Adipose tissue (tissue), 3 donors: Measurements from ENCODE around the gene TLR9. TPM values are rescaled to one million over a fixed set of nuclear protein-coding genes. Genes with fewer than 3 reads are reported as not detected.

Source experiments
- H3K27ac ChIP-seq: one replicate; pipeline ENCODE4 v1.5.1; 2013; ENCODE audit warnings: low read depth, low read length
- WGBS, 3 donors: extraction: QIAGEN DNeasy Blood & Tissue Kit; methylation state at CpG; one replicate each; pipeline ENCODE4 v1.1.7; 2013; 5-methylcytosine and 5-hydroxymethylcytosine counted together
- polyA plus RNA-seq, 3 donors: library from polyadenylated mRNA; stranded (reverse); fragments of 200-250 nt; gene quantifications; one replicate each; pipeline ENCODE4 v1.2.3, GENCODE V29; 2013
- donor health status: healthy with polysubstance abuse.
- donor health status: Bipolar disorder and iron deficiency.
- donor health status: healthy.

Gene TLR9
- polyA plus RNA-seq, 3 donors, result 0.08 to 0.22 (median 0.15) TPM

- WGBS, 3 donors, result 74 to 79% (median 74%) methylated on average over 10 of the region's 10 CpGs
- no peak overlapping the region for H3K27ac ChIP-seq
Measured at GRCh38 chr3:52248816-52249547, 23.5 kb upstream of the TLR9 start.

DNA sequence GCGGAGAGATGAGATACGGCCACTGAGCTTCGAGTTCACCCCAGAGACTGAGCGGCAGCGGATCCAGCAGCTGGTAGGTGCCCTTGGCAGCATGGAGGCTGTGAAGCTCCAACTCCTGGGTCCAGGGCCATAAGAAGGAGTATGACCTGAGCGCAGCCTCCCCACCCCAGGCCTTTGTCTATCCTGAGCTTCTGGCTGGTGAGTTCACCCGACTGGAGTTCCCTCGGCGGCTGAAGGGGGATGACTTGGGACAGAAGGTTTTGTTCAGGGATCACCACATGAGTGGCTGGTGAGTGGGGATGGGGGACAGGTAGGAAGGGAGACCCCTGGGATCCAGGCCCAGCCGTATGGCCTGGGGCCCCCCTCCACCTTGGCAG lies 22.7 kb upstream of the TLR9 start:
- 93 to 95% (median 93%) methylated on average over 10 of the region's 10 CpGs for WGBS, 3 donors
- H3K27ac ChIP-seq, result no peak overlapping the region

GRCh38 chr3:52247409-52248164 lies 22.1 kb upstream of the TLR9 start:
- WGBS, 3 donors, result 93 to 96% (median 95%) methylated on average over 7 of the region's 7 CpGs
- H3K27ac ChIP-seq, result no peak overlapping the region

DNA sequence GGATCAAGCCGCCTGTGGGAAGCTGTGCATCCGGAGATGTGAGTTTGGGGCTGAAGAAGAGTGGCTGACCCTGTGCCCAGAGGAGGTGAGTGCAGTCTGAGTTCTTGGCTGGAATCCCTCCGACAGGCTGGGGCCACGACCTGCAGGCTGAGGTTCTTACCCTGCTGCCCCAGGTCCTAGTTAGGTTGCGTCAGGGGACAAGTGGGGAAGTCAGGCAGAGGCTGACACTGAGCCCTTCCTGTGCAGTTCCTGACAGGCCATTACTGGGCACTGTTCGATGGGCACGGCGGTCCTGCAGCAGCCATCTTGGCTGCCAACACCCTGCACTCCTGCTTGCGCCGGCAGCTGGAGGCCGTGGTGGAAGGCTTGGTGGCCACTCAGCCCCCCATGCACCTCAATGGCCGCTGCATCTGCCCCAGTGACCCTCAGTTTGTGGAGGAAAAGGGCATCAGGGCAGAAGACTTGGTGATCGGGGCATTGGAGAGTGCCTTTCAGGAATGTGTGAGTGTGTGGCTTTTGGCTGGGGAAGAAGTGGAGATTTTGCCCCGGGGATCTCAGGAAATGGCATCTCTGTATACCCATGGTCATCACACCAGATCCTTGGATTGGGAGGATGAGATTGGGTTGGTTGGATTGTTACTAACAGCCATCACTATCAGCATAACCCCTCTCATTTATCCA lies 21.4 kb upstream of the TLR9 start:
- WGBS, 3 donors, result 65 to 84% (median 76%) methylated on average over 14 of the region's 14 CpGs
- H3K27ac ChIP-seq, result no peak overlapping the region

DNA sequence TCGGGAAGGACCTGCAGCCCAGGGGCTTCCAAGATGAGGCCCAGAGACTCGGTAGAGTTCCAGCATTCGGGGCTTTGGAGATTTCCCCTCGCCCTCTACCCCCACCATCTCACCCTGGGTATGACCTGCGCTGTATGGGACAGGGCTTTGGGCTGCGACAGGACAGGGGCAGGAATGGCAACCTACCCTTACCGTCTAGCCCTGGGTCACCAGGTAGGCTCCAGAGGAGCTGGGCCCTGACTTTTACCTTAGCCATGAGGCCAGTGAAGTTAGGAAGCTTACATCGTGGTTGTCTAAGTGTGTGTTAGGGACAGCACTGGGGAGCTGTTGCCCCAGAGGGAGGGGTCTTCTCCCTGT lies 20.8 kb upstream of the TLR9 start:
- 33 to 50% (median 38%) methylated on average over 8 of the region's 8 CpGs for WGBS, 3 donors
- H3K27ac ChIP-seq, result peak overlapping the region; percentile 81

- H3K27ac ChIP-seq, result peak within 1 kb of the TSS; percentile 81
- WGBS, 3 donors, result 1 to 4% (median 2%) methylated on average over 81 to 98 of the region's 98 CpGs
Measured at GRCh38 chr3:52245322-52246263, 20.1 kb upstream of the TLR9 start, which contains the start of gene PPM1M. Gene PPM1M, plus strand, starts transcription at chr3:52245759. Its CDS starts 66 bp downstream, at chr3:52245825.

DNA sequence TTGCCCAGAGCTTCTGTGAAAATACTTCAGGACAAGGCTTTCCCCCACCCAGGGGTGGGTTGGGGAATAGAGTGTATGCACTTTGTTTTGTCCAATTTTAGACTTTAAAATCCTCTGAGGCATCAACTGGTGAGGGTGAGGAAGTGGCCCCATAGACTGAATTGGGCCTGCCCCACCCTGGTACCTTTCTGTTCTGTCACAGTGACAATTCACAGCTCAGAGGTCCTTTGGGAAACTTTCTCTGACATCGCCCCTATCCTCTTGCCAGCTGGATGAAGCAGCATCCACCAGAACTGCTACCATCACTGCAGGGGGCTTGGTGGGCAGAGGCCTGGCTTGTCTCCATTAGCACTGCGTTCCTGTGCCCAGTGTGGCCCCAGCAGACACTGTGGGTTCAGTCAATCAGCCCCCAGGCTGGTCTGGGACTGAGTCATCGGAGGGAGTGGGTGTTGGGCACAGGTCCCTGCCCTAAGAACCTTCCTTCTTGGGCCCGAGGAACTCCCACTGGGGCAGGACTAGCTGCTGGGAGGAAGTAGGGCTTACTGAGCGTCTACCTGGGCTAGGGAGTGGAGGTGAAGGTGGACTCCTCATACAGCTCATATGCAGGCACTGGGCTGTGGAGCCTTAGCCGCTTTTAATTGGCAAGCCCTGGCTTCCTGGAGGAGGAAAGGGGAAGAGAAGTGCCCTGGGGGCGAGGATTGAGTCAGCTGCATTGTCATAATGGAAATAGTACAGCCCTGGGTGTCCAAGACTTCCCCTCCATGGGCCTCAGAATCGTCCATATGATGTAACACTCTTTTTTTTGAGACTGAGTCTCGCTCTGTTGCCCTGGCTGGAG lies 18.6 kb upstream of the TLR9 start:
- WGBS, 3 donors, result 58 to 83% (median 65%) methylated on average over 9 of the region's 9 CpGs
- no peak overlapping the region for H3K27ac ChIP-seq

GRCh38 chr3:52242039-52242438 lies 16.6 kb upstream of the TLR9 start:
- 83 to 93% (median 93%) methylated on average over 1 of the region's 1 CpG for WGBS, 3 donors

GRCh38 chr3:52240886-52241370 lies 15.5 kb upstream of the TLR9 start:
- H3K27ac ChIP-seq, result no peak overlapping the region

More at GRCh38 chr3:52242039-52242438, 16.6 kb upstream of the TLR9 start:
- no peak overlapping the region for H3K27ac ChIP-seq

DNA sequence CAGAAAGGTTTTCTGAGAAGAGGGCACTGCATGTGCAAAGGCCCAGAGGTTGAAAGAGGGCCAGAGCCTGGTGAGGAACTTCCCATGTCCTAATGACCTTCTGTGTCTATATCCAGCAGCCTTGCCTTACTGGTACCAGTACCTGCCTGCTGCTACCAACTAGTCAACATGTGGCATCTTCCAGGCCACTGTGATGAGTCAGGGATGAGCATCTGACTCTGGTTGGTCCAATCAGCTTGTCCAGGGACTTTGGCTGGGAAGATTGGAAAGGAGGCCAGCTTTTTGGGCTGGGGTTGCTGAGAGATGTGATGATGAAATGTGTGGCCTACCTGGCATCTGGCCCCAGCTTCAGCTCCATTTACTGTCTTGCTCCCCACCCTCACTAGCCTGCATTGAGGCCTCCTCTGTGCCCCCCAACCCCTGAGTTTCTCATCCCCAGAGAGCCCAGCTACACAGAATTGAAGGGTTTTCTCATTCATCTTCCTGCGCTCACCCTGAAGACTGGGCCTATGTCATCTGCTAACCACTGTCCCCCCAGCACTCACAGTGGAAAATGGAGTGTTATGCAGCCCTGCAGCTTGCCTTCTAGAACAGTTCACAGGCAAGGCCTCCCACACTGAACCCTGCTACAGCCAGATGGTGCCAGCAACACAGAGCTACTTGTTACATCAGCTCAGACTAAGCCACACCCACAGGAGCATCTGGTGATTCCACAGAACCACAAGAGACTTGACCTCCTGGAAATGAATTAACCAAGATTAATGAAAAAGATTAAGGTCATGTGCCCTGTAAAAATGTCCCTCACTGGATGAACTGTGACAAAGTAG lies 14.8 kb upstream of the TLR9 start:
- H3K27ac ChIP-seq, result no peak overlapping the region
- 98 to 100% (median 100%) methylated on average over 1 of the region's 1 CpG for WGBS, 3 donors

More at GRCh38 chr3:52240886-52241370, 15.5 kb upstream of the TLR9 start:
- WGBS, 3 donors, result 79 to 86% (median 84%) methylated on average over 4 of the region's 4 CpGs

GRCh38 chr3:52238761-52239701 lies 13.6 kb upstream of the TLR9 start, which contains the start of gene TWF2:
Gene TWF2, minus strand, starts transcription at chr3:52239158. Its CDS starts 142 bp downstream, at chr3:52239016.
- WGBS, 3 donors, result 0 to 1% (median 0%) methylated on average over 73 to 92 of the region's 92 CpGs
- peak within 1 kb of the TSS; percentile 79 for H3K27ac ChIP-seq

DNA sequence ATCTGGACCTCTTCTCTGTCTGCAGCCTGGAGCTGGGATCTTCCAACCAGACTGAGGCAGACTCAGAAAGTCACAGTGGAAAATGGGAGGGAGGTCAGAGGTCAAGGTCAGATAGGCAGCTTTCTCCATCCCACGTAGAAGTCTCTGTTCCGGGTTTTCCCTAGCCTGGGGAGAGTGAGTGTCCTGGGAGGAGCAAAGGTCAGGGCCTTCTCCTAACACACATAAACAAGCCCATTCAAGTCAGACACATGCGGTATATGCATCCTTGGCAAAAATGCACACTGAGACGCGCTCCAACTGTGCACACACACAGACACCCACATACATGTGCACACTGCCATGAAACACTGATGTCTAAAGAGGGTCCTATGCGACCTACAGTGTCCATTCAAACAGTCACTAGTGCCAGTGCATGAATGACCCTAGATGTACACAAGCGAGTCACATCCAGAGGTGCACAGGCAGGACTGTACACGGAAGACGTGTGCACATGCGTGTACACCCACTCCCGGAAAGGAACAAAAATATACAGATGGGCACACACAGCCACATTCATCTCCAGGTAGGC lies 12.8 kb upstream of the TLR9 start:
- H3K27ac ChIP-seq, result peak overlapping the region; percentile 60
- 10 to 20% (median 11%) methylated on average over 11 of the region's 11 CpGs for WGBS, 3 donors

DNA sequence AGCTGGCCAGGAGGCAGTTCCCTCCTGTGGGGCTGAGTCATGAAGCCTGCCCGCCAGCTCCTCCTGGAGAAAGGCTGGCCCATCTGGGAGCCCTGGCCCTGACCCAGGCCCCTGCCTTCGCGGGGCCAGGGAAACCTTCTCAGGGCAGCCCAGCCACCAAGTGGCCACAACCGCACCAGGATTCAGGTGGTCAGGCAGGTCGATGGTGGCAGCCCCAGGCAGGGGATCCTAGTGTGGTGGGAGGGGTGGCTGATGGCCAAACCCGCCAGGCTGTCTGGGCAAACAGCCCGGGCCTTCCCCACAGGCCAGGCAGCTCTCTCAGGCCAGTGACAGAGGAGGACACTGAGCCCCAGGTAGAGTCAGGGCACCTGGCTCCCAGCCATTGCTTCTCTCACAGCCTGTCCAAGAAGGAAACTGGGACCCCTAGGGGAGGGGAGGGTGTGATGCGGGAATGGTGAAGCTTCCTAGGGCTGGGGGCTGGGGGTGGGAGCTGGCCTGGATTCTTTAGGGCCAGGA lies 12.3 kb upstream of the TLR9 start:
- peak overlapping the region; percentile 60 for H3K27ac ChIP-seq
- 1 to 16% (median 9%) methylated on average over 8 of the region's 8 CpGs for WGBS, 3 donors

GRCh38 chr3:52237006-52237656 lies 11.7 kb upstream of the TLR9 start:
- WGBS, 3 donors, result 66 to 79% (median 68%) methylated on average over 6 of the region's 6 CpGs
- no peak overlapping the region for H3K27ac ChIP-seq
